Measurements from ENCODE around the gene DPP3. TPM values are rescaled to one million over a fixed set of nuclear protein-coding genes. Genes with fewer than 3 reads are reported as not detected.

DPP3 gene
- total RNA-seq, 1 experiment from 2014 or later, result 76.2 TPM

- intact Hi-C loops (cut with micrococcal nuclease; ENCODE audit: unreplicated experiment), result no loop called here
- H3F3A ChIP-seq (ENCODE audit: insufficient read depth, low read depth), result no peaks in the 10 kb centered on the region
- CTCF ChIA-PET, result interaction anchor here (0.6 kb wide), 1 partner anchor 119 kb away, joined by 5 read pairs; no protein-coding TSS in a partner anchor
- no peak overlapping the region for H3K4me2 ChIP-seq
- H3K4me3 ChIP-seq, result no peak overlapping the region
- no peaks in the 10 kb centered on the region for H3K36me3 ChIP-seq (ENCODE audit: low read depth)
- no TSS peak for BruUV-seq (replicated peaks)
- peaks cover 4% of the 10 kb centered on the region; the same call in 1 of the 2 replicates for H3K4me1 ChIP-seq (replicated peaks; ENCODE audit: insufficient read depth)
- H2AFZ ChIP-seq, result no peak overlapping the region
- H3K9me3 ChIP-seq (ENCODE audit: insufficient read depth, low read depth), result no peaks in the 10 kb centered on the region
- no peaks in the 10 kb centered on the region for H3K79me2 ChIP-seq (ENCODE audit: low read depth)
- no peaks in the 10 kb centered on the region for H3K27me3 ChIP-seq (ENCODE audit: insufficient read depth, low read depth)
- no peak for DNase-seq
- no peaks in the 10 kb centered on the region for H4K20me1 ChIP-seq (ENCODE audit: insufficient read depth)
- H3K9me2 ChIP-seq (ENCODE audit: insufficient read depth), result no peaks in the 10 kb centered on the region
- no peak for TF ChIP-seq EZH2 (IDR thresholded peaks at IDR 0.05; ENCODE audit: low read depth)
- no peak for TF ChIP-seq CTCF (conservative IDR thresholded peaks at IDR 0.05)
- no peak overlapping the region for H3K27ac ChIP-seq
- POLR2A ChIA-PET (ENCODE audit: unreplicated experiment), result interaction anchor here (0.7 kb wide), 1 partner anchor 12 kb away, joined by 3 read pairs; no protein-coding TSS in a partner anchor
These were observed 25.1 kb downstream of the DPP3 start for GRCh38 chr11:66505276-66505816.

- TF ChIP-seq CTCF (conservative IDR thresholded peaks at IDR 0.05) (no peak), EZH2 (IDR thresholded peaks at IDR 0.05; ENCODE audit: low read depth) (no peak)
- Histone ChIP-seq H3K79me2 (ENCODE audit: low read depth) (peaks cover 18% of the 10 kb centered on the region), H3K9me2 (ENCODE audit: insufficient read depth) (no peaks in the 10 kb centered on the region), H3K4me1 (replicated peaks; ENCODE audit: insufficient read depth) (peaks cover 11% of the 10 kb centered on the region), H3K4me3 (no peak overlapping the region), H3K27ac (no peak overlapping the region), H3K27me3 (ENCODE audit: insufficient read depth, low read depth) (no peaks in the 10 kb centered on the region), H4K20me1 (ENCODE audit: insufficient read depth) (no peaks in the 10 kb centered on the region), H3K36me3 (ENCODE audit: low read depth) (0 out of 2 replicates have a peak, but pooled peaks cover 8% of the 10 kb centered on the region), H3F3A (ENCODE audit: insufficient read depth, low read depth) (peaks cover 3% of the 10 kb centered on the region; the same call in 1 of the 2 replicates), H2AFZ (no peak overlapping the region), H3K9me3 (ENCODE audit: insufficient read depth, low read depth) (no peaks in the 10 kb centered on the region), H3K4me2 (no peak overlapping the region)
- intact Hi-C loops (cut with micrococcal nuclease; ENCODE audit: unreplicated experiment), result no loop called here
- POLR2A ChIA-PET (ENCODE audit: unreplicated experiment), result interaction anchor here (0.5 kb wide), 1 partner anchor 107 kb away, joined by 11 read pairs; the partner anchor contains the start of gene RBM14
- no peak for DNase-seq
- CTCF ChIA-PET, result no interaction called here
- BruUV-seq (replicated peaks), result no TSS peak
These were observed 28.9 kb downstream of the DPP3 start for GRCh38 chr11:66509131-66509561.

GRCh38 chr11:66510271-66510989 lies 30.2 kb downstream of the DPP3 start, which contains the start of gene BBS1:
Gene BBS1 (plus strand): TSS chr11:66510635. CDS start chr11:66510660, 25 bp downstream.
- no peaks in the 10 kb centered on the region for H3K9me2 ChIP-seq (ENCODE audit: insufficient read depth)
- intact Hi-C loops (cut with micrococcal nuclease; ENCODE audit: unreplicated experiment), result loop anchor here (1.0 kb wide), 1 partner anchor 30 kb away; the partner anchor contains the start of gene DPP3
- H3F3A ChIP-seq (ENCODE audit: insufficient read depth, low read depth), result peaks cover 3% of the 10 kb centered on the region; the same call in 1 of the 2 replicates
- DNase-seq, result peak; percentile 71 to 79
- no peak for TF ChIP-seq CTCF (conservative IDR thresholded peaks at IDR 0.05)
- TF ChIP-seq EZH2 (IDR thresholded peaks at IDR 0.05; ENCODE audit: low read depth), result no peak
- H3K4me3 ChIP-seq, result peak within 1 kb of the TSS; percentile 93
- no peaks in the 10 kb centered on the region for H3K27me3 ChIP-seq (ENCODE audit: insufficient read depth, low read depth)
- H4K20me1 ChIP-seq (ENCODE audit: insufficient read depth), result no peaks in the 10 kb centered on the region
- no peak within 1 kb of the TSS for H3K27ac ChIP-seq
- H3K9me3 ChIP-seq (ENCODE audit: insufficient read depth, low read depth), result no peaks in the 10 kb centered on the region
- CTCF ChIA-PET, result interaction anchor here (0.6 to 1.1 kb wide), 2 partner anchors 96 to 168 kb away, joined by 3 to 16 read pairs; partner anchors contain the start of gene RBM4B
- H3K4me1 ChIP-seq (replicated peaks; ENCODE audit: insufficient read depth), result peaks cover 11% of the 10 kb centered on the region
- POLR2A ChIA-PET (ENCODE audit: unreplicated experiment), result interaction anchor here (0.6 kb wide), 2 partner anchors 19 to 31 kb away, joined by 3 to 4 read pairs; no protein-coding TSS in a partner anchor
- H2AFZ ChIP-seq, result peak within 1 kb of the TSS; percentile 96
- H3K79me2 ChIP-seq (ENCODE audit: low read depth), result peaks cover 18% of the 10 kb centered on the region
- H3K36me3 ChIP-seq (ENCODE audit: low read depth), result peaks cover 8% of the 10 kb centered on the region; the same call in 1 of the 2 replicates
- peak within 1 kb of the TSS; percentile 98 for H3K4me2 ChIP-seq
- BruUV-seq (replicated peaks), result no TSS peak

Measured in PC-9 (cell line).